Neural progenitor cell (in vitro differentiated cells): ENCODE results near the gene ITGB8.

Experiments used
- CTCF ChIP-seq: fragments of 200-600 bp; sonication (generic); IDR thresholded peaks from 2 replicates; pipeline ENCODE4 v1.5.1; 2017; ENCODE audit warnings: antibody characterized with exemption, mild to moderate bottlenecking
- EZH2 ChIP-seq: fragments of 200-600 bp; sonication (generic); IDR thresholded peaks from 2 replicates; pipeline ENCODE4 v1.6.1; 2017; ENCODE audit warnings: antibody characterized with exemption, mild to moderate bottlenecking, moderate library complexity

GRCh38 chr7:20395104-20395503 is 64.4 kb downstream of the ITGB8 start:
- TF ChIP-seq CTCF (no peak), EZH2 (no peak)
